Measurements from ENCODE around the gene PGBD1.

The PGBD1 gene

DNA sequence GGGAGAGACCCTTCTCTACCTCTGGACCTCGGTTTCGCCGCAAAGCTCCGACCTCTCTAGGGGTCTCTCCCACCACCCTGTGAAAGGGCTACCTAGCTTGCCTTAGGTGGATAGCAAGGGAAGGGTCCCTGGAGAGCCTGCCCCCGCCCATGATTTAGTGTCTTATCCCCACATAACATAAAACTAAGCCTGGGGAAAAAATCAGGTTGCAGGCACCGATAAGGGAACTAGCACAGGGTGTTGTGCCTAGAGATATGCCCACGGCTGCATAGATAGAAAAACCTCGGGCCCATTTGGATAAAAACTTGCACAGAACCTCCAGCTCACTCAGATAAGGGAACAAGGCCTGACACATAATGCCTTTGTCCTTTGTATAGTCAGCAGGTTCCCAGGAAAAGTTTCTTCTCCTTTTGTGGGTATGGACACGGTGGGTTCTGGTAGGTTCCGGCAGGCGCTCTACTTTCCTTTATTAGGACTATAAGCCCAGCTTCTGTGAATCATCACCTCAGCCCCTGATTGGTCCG, 53.7 kb downstream of the PGBD1 start:
- no peak for DNase-seq

DNA sequence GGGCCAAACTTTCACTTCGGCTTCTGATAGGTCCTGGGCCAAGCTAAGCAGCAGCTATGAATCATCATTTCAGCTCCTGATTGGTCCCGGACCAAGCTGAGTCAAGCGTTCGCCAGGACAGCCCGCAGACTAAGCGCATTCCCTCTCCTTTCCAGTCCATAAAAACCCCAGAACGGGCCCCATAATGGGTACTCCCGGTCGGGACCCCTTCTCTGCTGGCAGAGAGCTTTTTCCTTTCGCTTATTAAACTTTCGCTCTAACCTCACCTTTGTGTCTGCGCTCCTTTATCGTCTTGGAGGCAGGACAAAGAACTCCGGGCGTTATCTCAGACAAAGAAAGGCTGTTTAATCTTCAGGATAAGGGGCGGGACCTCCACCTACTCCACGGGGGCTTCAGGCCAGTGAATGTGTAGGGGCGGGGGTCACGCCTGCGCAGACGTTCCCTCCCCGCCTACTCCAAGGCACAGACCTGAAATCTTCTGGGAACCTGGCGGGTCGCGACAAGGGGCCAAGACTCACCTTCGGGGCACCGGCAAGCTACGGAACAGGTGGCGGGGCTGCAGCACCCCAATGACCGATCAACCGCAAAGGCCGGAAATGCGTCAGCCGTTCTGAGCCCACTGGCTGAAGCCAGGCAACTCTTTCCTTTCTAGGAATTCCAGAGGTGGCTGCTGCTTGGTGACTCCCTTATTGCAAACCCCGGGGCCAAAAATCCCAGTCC, 54.4 kb downstream of the PGBD1 start, which contains the start of gene ZSCAN31:
Gene ZSCAN31, minus strand, starts transcription at position 585 of the 720 bp plus-strand sequence. CDS start 6,465 bp downstream, outside the sequence.
- DNase-seq = peak; percentile 99

DNA sequence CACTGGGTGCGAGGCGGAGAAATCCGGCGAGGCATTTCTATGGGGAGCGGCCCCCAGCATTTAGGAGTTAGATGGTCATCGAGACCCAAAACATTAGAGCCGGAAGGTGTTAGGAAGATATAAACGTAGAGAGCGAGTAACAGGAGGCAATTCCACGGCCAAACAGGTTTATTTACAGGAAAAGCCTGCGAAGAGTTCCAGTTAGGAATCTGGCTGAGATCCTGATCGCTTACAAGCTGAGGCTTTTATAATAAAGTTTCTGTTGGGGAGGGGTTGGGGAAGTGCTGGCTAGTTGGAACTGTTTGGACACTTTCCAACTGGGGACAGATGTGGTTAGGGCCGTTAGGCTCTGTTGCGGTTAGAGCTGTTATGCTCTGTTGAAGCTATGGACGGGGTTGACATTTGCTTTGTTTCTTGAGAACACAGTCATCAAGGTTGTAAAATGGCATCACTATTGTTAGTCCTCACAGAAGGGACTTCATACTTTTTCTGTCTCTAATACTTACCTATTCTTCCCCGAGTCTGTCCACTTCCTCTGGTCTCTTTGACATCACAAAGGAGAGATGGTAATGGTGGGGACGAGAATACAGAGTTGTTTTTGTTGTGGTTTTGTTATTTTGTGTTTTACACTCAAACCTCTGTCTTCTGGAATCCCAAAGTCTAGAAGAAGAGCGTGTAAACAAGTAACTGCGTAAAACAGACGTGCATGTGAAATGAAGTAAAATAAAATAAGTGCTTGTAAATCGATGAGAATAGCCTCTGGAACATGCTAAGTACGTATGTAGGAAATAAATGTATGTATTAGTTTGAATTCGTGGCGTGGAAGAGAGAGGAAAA, 55.1 kb downstream of the PGBD1 start:
- peak; percentile 50 for DNase-seq

DNA sequence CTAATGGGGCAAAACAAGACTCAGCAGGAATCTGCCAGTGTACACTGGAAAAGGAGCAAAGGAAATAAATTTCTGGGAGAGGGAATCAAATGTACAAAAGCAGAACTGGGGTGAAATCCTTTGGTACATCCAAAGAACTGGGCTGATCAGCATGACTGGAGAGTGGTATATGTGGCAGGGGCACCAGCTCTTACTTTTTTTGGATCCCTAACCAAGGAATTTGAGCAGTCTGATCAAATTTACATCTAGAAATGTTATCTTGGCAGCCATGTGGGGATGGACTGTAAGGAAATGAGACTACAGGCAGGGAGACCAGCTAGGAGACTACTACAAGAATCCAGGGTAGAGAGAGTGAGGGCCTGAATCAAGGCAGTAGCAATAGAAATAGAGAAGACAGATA, 55.7 kb downstream of the PGBD1 start:
- no peak for DNase-seq

DNA sequence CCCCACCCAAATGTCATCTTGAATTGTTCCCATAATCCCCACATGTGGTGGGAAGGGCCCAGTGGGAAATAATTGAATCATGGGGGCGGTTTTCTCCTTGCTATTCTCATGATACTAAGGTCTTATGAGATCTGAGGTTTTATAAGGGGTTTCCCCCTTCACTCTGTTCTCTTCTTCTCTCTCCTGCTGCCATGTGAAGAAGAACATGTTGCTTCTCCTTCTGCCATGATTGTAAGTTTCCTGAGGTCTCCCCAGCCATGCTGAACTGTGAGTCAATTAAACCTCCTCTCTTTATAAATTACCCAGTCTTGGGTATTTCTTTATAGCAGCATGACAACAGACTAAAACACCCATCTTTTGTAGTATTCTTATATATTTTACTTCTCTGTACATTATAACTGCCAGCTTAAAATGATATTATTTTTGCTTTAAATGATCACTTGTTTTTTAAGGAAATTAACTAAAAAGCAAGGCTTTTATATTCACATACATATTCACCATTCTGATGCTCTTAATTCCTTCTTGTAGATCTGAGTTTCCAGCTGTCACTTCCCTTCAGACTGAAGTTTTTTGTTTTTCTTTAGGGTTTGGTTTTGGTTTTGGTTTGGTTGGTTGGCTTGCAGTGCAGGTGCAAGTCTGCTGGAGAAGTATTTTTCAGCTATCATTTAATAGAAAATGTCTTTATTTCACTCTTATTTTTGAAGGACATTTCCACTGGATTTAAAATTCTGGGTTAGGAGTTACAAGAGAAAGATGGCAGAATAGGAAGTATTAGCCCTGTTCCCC, 59.1 kb downstream of the PGBD1 start:
- no peak for DNase-seq

DNA sequence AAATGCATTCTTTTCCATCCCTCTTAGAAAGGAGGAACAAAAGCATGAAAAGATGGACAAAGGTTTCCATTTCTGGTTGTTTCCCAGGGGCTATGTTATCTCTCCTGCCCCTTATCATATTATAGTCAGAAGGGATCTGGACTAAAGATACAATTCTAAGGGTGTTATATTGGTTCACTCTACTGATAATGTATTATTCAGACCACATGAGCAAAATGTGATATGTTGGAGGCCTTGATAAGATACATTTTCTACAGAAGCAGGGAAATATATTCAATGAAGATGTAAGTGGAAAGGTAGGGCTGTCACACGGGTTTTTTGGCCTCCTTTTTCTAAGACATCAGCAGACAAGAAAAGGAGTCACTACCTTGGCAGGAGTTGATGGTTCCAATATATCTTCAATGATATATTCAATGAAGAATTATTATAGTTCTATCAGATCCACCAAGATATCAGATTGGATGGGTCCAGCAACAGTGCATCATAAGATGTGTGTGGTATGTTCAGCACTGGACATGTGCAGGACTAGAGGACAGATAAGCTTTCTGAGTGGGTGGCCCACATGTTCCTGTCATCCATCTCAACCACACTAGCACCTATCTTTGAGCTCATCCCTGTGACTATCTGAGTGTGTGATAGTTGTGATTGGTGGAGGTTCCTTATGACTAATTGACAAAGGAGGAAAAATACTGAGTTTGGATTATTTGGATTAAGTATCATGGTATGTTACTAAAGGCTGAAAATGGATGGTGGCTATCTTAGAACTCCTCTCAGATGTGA, 62.7 kb downstream of the PGBD1 start:
- no peak for DNase-seq

DNA sequence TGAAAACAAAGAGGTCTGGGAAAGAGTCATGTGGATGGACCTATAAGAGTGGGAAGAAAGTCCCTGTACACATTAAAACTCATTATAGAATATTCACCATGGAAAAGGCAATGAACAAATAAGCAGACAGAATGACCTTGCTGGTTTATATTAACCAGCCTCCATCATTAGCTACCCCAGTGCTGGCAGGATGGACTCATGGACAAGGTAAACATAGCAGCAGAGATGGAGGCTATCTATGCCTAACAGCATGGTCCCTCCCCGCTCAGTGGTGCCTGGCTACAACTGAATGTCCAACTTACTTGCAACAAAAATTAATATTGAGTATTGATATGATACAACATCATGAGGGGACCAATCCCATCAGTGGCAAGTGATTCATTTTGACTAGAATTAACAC, 63.8 kb downstream of the PGBD1 start:
- no peak for DNase-seq

DNA sequence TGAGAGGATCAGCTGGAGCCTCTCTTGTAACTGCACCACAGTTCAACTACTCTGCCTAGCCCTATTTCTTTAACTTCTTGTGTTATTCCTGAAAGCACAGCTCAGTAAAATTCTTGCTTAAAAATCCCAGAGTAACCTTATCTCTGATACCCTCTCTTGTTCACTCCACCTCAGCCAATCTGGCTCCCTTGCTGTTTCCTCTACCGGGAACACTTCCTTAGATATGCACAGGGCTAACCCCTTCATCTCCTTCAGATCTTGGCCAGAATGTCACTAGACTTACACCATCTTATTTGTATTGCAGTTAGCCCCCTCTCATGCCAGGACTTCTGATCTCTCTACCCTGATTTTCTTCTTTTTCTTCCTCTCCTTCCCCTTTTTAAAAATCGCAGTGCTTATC, 65.7 kb downstream of the PGBD1 start:
- no peak for DNase-seq

DNA sequence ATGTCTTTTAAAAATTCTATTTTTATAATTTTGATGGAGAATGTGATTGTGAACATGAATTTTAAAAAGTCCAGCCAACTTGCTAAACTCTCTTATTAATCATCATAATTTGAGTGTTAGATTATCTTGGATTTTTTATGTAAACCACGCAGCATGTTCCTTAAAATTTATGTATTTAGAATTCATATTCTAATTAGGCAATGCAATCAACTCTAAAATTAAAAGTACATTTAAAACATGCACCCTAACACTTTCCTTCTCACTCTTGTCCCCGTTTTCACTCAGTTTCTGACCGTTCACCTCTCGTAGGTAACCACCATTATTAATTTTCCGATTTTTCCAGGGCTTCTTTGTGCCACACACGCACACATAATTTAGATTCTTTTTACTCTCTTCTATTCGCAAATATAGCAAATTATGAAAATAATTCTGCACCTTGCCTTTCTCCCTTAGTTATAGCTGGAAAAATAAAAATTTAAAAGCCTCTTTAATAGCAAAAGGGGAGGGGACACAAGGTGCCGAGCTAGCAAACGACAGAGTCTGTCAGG, 68.0 kb downstream of the PGBD1 start:
- no peak for DNase-seq

DNA sequence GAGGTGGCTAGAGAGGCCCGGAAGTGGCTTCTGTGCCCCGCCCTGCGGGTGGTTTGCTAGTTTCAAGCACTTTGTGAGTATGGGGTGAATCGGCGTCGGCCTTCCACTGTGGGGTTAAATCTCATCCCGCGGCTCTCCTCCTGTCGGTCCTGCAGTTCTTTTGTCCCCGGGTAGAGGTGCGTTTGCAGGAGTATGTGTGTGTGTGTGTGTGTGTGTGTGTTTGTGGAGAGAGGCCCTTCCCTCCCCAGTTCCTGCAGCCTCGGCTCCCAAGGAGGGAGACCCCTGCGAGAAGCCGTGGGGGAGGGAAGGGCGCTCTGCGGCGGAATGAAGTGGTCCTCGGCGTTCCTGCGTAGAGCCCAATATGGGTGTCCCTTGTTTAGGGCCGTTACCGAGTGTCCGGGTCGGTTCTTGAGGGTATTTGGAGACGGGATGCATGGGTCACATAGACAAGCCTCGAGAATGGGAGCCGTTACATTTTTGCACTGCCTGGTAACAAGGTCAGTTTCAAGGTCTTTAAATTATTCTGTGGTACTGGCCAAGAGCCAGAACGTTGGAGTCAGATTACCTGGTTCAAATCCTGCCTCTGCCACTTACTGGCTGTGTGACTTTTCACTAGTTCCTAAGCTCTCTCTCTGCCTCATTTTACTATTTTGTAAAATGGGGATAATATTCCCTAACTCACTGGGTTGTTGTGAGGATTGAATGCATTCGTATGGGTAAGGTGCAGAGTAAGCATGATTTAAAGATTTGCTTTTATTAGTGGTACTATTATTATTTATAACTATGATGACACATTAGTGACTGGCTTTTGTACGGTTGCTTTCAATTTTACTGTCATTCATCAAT, 68.7 kb downstream of the PGBD1 start, which contains the start of gene ZKSCAN3:
Gene ZKSCAN3, plus strand, starts transcription at position 56 of the 846 bp plus-strand sequence. CDS start 9,640 bp downstream, outside the sequence.
- peak; percentile 77 for DNase-seq

DNA sequence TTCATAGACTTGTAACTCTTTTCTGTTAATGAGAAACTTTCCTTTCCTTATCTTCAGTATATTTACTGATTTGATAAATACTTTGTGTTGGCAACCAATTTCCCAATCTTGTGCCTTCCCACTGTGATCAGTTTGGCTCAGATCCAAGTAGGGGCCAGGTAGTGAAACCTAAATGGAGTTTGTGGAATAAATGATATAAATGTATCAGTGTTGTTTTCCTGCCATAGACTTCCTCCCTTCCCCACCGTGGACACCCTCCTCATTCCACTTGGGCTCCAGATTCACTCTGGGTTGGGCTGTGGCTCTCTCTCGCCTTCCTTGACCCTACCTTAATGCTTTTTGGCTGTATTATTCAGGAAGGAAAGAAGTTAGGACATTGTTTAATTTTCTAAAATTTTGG, 69.7 kb downstream of the PGBD1 start:
- no peak for DNase-seq

DNA sequence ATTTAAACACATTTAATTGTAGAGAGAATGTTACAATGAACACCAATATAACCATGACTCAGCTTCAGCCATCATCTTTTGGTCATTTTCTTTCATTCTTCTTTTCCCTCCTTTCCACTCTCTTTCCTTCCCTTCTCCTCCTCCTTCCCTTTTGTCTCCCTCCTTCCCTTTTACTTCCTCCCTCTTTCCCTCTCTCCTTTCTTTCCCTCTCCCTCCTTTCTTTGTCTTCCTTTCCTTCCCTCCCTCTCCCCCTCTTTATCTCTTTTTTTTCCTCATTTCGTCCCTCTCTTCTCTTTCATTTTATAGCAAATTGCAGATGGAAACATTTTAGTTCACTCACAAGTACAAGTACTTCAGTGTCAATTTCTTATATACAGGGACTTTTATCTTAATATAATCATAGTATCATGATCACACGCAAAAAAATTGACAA, 70.1 kb downstream of the PGBD1 start:
- no peak for DNase-seq

All from fibroblast of skin of back (primary cell).